Gastroesophageal sphincter (tissue), 3 donors: Measurements from ENCODE around the gene TANGO6.

Source experiments
- EP300 ChIP-seq: sonication (generic); formaldehyde crosslinking; IDR thresholded peaks from one replicate; pipeline ENCODE4 v1.6.1; 2017; ENCODE audit warnings: antibody characterized with exemption, mild to moderate bottlenecking
- POLR2A ChIP-seq, 2 donors: fragments of 450-650 bp; IDR thresholded peaks; one replicate each; pipeline ENCODE4 v1.6.1; 2017; ENCODE audit warnings: antibody characterized with exemption in 2 of 2, mild to moderate bottlenecking in 2 of 2, moderate library complexity in 1 of 2
- POLR2AphosphoS5 ChIP-seq: sonication (generic); formaldehyde crosslinking; IDR thresholded peaks from one replicate; pipeline ENCODE4 v1.6.1; 2017; ENCODE audit warnings: antibody characterized with exemption
- TF ChIP-seq, protein P1 (sequence below), 4 experiments: fragments of 200-600 bp in 2 of 4; fragments of 450-650 bp in 2 of 4; sonication (generic) in 1 of 4; IDR thresholded peaks; one replicate each; pipeline ENCODE4 v1.5.1; 2017 to 2019; ENCODE audit warnings: antibody characterized with exemption in 4 of 4, mild to moderate bottlenecking in 2 of 4, moderate library complexity in 2 of 4

DNA sequence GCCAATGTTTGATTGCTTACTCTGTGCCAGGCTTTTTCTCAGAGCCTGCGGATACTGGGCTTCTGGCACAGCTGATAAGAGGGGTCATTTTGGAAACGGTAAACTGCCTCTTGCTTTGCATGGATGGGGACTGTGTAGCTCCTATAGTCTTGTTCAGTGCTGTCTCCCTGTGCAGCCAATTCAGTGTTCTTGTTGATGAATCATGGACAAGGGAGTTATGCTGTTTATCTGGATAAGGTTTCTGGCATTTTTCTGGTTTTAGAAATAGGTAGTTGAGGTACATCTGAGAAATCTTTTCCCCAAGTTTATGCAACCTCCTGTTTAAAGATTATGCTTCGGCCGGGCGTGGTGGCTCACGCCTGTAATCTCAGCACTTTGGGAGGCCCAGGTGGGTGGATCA, 16.7 kb upstream of the TANGO6 start:
- TF ChIP-seq EP300 (no peak), POLR2A (IDR thresholded peaks at IDR 0.05) (no peak), POLR2AphosphoS5 (no peak)
- TF ChIP-seq, protein P1, sequence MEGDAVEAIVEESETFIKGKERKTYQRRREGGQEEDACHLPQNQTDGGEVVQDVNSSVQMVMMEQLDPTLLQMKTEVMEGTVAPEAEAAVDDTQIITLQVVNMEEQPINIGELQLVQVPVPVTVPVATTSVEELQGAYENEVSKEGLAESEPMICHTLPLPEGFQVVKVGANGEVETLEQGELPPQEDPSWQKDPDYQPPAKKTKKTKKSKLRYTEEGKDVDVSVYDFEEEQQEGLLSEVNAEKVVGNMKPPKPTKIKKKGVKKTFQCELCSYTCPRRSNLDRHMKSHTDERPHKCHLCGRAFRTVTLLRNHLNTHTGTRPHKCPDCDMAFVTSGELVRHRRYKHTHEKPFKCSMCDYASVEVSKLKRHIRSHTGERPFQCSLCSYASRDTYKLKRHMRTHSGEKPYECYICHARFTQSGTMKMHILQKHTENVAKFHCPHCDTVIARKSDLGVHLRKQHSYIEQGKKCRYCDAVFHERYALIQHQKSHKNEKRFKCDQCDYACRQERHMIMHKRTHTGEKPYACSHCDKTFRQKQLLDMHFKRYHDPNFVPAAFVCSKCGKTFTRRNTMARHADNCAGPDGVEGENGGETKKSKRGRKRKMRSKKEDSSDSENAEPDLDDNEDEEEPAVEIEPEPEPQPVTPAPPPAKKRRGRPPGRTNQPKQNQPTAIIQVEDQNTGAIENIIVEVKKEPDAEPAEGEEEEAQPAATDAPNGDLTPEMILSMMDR (IDR thresholded peaks at IDR 0.05), result no peak
